ENCODE data around the gene FOSL2.

The FOSL2 gene

DNA sequence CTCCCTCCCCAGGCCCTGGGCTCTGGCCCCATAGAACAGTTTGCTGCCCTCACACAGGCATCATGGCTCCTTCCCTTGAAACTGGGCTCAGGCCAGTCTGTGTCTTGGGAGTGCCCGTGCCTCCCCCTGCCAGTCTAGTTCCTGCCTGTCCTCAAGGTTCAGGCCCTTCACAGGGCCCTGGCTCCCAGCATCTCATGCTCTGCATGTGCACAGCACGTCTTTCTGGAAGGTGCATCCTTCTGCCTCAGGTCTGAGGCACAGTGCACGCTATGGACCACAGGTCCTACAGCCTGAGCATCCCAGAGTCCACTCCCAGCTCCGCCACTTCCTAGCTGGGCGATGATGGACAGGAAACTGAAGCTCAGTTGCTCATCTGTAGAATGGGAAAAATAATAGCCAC lies 35.6 kb upstream of the FOSL2 start:
- TF ChIP-seq, protein P1, sequence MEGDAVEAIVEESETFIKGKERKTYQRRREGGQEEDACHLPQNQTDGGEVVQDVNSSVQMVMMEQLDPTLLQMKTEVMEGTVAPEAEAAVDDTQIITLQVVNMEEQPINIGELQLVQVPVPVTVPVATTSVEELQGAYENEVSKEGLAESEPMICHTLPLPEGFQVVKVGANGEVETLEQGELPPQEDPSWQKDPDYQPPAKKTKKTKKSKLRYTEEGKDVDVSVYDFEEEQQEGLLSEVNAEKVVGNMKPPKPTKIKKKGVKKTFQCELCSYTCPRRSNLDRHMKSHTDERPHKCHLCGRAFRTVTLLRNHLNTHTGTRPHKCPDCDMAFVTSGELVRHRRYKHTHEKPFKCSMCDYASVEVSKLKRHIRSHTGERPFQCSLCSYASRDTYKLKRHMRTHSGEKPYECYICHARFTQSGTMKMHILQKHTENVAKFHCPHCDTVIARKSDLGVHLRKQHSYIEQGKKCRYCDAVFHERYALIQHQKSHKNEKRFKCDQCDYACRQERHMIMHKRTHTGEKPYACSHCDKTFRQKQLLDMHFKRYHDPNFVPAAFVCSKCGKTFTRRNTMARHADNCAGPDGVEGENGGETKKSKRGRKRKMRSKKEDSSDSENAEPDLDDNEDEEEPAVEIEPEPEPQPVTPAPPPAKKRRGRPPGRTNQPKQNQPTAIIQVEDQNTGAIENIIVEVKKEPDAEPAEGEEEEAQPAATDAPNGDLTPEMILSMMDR (IDR thresholded peaks at IDR 0.05; ENCODE audit: low read depth, low read length, missing control alignments), result no peak
- no peak overlapping the region for H3K4me3 ChIP-seq (replicated peaks; ENCODE audit: low read depth, low read length)
- no peak for DNase-seq (ENCODE audit: extremely low read depth, low read depth)

DNA sequence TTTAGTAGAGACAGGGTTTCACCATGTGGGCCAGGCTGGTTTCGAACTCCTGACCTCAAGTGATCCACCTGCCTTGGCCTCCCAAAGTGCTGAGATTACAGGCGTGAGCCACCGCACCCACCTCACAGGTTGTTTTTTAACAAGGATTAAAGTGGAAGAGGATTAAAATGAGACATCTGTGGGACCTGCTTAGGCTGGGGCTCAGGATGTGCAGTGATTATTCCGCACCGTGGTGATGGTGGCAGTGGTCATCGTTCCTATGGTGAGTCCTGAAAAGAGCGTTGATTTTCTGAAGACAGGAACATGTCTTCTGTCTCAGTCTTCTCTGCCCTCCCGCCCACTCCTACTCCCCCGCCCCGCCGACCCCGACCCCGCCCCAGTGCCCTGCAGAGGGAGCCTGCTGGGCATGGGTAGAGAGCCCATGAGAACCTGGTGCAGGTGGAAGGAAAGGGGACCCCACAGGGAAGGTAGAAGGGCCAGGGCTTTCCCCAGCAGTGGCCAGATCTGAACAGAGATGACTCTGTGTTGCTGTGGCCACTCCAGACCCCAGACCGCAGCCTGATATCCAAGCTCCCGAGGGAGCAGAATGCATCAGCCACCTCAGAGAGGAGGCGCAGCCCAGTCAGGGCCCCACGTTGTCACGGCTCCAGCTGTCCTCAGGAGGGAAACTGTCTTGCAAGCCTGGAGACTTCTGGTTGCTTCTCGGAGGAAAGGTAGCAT lies 34.5 kb upstream of the FOSL2 start:
- no peak overlapping the region for H3K4me3 ChIP-seq (replicated peaks; ENCODE audit: low read depth, low read length)
- DNase-seq (ENCODE audit: extremely low read depth, low read depth), result no peak
- TF ChIP-seq, protein P1 (IDR thresholded peaks at IDR 0.05; ENCODE audit: low read depth, low read length, missing control alignments), result no peak

DNA sequence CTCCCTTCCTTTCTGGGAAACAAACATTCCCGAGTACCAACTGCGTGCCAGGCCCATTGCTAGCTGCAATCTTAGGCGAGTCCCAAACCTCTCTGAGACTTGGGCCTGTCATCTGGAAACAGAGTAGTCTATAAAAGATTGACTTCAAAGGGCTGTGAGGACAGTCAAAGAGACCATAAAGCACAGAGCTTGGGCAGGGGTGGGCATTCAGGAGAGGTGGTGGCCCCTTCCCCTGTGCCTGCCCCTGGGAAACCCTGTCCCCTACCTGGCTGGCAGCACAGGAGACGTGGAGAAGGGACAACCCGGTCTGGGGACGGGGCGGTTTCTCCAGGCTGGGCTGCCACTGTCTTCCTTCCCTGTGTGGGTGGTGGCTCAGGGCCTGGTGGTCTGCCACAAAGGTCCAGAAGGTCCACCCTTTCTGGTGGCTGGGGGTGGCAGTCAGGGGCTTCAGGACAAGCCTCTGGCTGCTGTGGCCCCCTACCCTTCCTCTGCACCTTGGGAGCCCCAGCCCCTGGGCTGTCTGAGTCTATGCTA lies 33.9 kb upstream of the FOSL2 start:
- H3K4me3 ChIP-seq (replicated peaks; ENCODE audit: low read depth, low read length), result no peak overlapping the region
- TF ChIP-seq, protein P1 (IDR thresholded peaks at IDR 0.05; ENCODE audit: low read depth, low read length, missing control alignments), result no peak
- DNase-seq (ENCODE audit: extremely low read depth, low read depth), result no peak

DNA sequence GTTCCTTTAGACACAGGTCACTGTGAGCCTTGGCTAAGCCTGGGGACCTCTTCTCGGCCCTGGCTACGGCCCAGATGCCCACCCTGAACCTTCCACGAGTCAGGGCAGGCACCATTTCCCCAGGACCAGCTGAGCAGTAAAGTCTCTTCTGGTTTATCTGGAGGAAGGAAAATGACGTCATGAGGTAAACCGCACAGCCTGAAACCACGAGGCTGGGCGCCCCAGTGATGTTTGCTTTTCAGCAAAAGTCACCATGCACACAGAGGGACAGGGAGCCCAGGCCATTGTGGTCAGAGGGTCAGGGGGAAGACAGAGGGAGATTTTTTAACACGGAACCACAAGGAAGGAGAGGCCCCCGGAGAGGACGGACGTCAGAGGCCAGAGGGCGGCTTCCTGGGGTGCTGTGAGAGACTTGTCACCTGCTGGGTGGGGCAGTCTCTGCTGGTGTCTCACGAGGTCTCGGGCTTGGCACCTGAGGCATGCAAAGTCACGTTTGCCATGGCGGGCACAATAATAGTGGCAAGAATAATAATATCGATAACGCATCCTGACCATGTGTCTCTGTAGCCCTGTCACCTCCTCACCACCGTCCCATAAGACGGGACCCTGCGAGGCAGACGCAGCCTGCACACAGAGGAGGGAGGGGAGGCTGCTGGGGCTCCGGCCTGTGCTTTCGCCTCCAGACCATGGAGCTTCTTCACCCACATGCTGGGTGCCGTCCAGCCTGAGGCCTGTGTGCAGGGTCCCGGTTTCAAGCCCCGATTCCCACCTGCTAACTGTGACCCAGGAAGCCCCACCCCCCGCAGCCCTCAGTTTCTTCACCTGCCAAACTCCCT lies 33.2 kb upstream of the FOSL2 start:
- DNase-seq (ENCODE audit: extremely low read depth, low read depth), result no peak
- no peak overlapping the region for H3K4me3 ChIP-seq (replicated peaks; ENCODE audit: low read depth, low read length)
- TF ChIP-seq, protein P1 (IDR thresholded peaks at IDR 0.05; ENCODE audit: low read depth, low read length, missing control alignments), result no peak

DNA sequence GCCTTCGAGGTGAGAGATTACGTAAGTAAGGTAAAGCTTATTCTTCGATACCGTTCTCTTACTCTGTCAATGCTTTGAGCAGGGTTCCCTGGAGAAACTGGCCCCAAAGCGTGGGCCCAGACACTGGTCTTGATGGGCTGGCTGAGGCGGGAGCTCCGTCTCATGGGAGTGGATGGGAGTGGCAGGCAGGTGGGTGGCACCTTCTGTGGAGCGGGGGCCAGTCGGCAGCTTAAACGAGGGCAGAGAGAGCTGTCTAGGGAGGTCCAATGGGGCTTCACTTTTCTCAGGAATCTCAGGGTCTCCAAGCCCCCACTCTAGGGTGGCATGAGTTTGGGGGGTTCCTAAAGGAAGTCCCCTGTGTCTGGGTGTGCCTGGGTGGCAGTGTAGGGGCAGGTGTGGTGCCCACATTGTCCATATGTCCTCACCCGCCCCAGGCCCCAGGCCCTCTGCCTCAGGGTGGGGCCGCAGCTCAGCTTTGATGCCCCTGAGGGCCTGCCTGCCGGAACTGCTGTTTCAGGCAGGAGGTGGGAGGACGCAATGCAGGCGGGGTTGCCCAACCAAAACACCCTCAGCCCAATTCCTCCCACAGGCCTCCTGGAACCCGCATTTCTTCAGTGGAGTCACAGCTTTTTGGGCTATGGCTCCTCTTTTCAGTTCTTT lies 32.5 kb upstream of the FOSL2 start:
- DNase-seq (ENCODE audit: extremely low read depth, low read depth), result no peak
- no peak overlapping the region for H3K4me3 ChIP-seq (replicated peaks; ENCODE audit: low read depth, low read length)
- TF ChIP-seq, protein P1 (IDR thresholded peaks at IDR 0.05; ENCODE audit: low read depth, low read length, missing control alignments), result no peak

DNA sequence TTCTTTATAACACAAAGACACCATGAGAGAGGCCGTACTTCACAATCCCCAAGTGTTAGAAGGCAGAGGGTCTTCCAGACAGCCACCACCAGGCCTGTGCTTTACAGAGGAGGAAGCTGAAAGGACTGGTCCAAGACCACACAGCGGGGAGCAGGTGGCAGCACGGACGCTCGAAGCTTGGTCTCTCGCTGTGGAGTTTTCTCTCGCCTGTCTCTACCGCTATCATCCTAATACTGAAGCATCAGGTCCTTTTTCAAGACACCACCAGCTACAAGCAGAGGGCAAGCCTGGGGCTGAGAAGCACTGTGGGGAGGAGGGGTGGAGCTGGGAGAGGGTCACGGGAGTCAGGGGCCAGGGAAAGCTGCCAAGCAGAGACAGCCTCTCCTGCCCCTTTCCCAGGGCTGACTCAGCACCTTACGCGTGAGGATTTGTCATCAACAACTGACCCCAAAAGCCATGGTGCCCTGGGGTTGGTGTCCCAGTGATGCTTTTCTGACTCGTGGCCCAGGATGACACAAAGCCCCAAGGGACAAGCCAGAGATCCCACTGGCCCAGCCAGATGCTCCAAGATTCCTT lies 31.9 kb upstream of the FOSL2 start:
- DNase-seq (ENCODE audit: extremely low read depth, low read depth), result no peak
- H3K4me3 ChIP-seq (replicated peaks; ENCODE audit: low read depth, low read length), result no peak overlapping the region
- TF ChIP-seq, protein P1 (IDR thresholded peaks at IDR 0.05; ENCODE audit: low read depth, low read length, missing control alignments), result no peak
